ENCODE data around the gene ZNF277.

Gene ZNF277

GRCh38 chr7:112184455-112184854, 22.0 kb upstream of the ZNF277 start:
- DNase-seq (ENCODE audit: low read depth in 2 of 2): no peak

DNA sequence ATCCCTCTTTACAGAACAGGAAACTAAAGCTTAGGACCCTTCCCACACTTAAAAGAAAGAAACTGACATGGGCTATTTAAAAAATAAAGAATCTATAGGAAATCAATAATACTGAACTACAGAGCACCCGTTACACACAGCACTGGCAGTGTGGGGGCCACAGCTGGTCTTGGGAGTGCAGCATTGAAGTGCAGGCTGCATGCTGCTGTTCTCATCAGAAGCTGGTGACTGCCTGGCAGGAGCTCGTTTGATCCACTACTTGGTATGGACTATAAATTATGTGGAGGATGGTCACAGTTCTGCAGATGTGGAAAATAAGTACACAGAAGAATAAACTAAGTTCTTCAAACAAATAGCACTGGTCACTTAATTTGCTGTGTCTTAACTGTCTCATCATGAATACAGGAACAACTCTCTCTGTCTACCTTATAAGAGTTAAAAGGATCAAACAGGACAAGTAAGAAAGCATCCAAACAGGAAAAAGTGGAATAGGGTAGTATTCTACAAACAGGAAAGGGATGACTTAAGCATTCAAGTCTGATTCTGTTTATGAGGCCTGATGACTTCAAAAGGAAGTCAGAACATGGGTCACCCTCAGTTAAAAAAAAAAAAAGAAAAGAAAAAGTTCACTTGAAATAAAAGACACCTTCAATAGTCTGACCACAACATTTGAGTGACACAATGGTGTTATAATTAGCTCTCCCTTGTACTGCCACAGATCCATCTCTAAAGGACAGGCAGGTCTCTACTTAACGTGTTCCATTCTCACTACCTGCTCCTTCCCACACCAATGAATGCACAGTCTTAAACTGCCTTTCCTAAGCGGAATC, 21.3 kb upstream of the ZNF277 start:
- DNase-seq (ENCODE audit: low read depth in 2 of 2): no peak

GRCh38 chr7:112186300-112186699, 20.2 kb upstream of the ZNF277 start:
- no peak for DNase-seq (ENCODE audit: low read depth in 2 of 2)

- no peak for DNase-seq (ENCODE audit: low read depth in 2 of 2)
Measured at GRCh38 chr7:112188257-112188656, 18.2 kb upstream of the ZNF277 start.

DNA sequence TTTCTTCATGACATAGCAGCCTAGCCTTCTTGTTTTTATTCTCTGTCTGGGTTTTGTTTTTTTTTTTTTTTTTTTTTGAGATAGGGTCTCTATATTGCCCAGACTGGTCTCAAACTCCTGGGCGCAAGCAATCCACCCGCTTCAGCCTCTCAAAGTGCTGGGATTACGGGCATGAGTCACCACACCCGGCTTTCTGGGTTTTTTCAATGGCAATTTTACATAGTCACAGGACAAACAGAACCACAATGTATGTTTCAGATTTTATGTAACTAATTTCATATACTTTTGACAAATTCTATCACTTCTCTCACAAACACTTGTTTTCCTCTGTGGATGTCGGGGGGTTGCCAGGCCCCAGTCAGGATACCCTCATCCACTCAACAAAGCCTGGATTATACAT, 16.8 kb upstream of the ZNF277 start:
- no peak for DNase-seq (ENCODE audit: low read depth in 2 of 2)

DNA sequence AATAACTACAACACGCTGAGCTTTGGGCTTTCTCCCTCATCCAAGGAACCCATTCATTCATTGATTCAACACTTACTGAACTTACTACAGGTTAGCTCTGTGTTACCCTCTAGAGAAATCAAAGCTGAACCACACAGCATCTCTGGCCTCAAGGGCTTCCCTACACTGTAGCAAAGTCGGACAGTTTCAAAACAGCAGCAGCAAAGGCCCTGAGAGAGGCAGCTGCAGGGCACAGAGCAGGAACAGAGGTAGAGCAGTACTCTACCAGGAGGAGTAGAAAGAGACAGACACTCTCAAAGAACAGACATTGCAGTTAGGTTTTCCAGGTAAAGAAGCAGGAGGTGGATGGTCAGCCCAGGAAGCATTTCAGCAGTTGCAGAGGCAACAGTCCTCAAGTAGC, 16.4 kb upstream of the ZNF277 start:
- no peak for DNase-seq (ENCODE audit: low read depth in 2 of 2)

DNA sequence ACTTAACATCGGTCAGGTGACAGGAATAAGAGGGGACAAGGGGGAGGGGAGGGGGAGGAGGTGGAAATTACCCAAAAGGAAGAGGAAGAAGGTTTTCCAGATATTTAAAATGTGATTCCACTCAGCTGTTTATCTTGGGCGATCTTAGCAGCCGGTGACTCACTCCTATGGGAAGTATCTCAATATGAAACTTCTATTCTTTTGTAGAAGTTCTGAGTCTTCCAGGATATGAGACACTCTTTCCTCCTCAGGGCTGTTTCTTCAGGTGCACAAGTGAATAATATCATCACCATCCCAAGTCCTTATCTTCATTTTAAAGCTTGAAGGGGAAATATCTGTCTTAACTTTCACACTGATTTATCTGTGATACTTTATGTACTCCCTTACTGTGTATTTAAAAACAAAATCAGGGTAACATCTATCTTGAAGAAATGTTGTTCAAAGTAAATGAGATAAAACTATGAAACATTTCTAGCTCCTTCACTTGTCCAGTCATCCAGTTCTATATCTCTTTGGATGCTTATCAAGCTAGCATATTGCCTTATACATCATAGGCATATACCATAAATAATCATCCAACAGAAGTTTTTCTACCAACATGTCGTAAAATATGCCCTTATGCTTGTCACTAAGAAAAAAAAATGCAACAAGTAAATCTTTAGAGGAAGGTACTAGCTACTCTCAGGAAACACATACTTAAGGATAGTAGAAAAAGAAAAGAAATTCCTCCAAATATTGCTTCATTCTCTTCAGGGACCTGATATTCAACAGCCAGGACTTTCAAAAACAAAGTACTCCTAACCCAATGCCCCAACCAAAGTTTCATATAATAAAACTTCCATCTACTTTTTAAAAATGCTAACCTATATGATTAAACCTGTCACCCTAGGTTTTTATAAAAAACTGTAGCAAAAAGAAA, 14.0 kb upstream of the ZNF277 start:
- no peak for DNase-seq (ENCODE audit: low read depth in 2 of 2)

GRCh38 chr7:112193915-112194502, 12.5 kb upstream of the ZNF277 start:
- no peak for DNase-seq (ENCODE audit: low read depth in 2 of 2)

DNA sequence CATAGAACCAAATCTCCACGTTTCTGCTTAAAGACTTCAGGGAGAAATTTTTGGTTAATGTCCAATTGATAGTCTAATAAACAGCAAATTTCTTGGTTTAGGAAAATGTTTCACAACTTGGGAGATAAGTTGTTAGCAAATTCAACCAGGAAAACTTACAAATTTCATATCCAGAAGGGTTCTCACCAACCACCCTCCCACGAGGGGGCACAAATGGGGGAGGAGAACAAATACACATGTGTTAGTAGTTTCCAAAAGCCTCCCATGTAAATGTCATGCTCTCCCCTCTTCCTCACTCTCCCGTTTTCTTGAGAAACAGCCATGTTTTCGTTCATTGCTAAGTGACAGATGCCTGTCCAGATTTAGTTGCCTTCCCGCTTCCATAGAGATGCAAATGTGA, 10.8 kb upstream of the ZNF277 start:
- no peak for DNase-seq (ENCODE audit: low read depth in 2 of 2)

GRCh38 chr7:112197322-112197721, 9.2 kb upstream of the ZNF277 start:
- no peak for DNase-seq (ENCODE audit: low read depth in 2 of 2)

GRCh38 chr7:112199035-112199655, 7.3 kb upstream of the ZNF277 start:
- DNase-seq (ENCODE audit: low read depth in 2 of 2): no peak

GRCh38 chr7:112199672-112200071, 6.8 kb upstream of the ZNF277 start:
- no peak for DNase-seq (ENCODE audit: low read depth in 2 of 2)

DNA sequence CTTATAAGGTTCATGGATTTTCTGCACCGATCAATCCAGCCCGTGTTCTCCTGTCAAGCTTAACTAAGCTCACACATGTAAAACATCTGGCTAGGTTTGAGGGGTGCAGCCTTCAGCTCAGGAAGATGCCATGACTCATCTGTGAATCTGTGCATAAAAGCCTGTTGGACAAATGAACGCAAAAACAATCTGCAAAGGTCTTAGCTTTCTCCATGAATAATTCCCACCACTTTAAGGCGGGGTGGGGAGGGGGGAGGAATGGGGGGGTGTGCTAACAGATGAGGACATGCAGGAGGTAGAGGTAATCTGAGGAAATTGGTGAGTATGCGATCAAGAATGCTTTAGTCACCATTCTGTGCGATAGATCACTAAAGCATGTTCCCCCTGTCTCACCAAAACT, 5.1 kb upstream of the ZNF277 start:
- no peak for DNase-seq (ENCODE audit: low read depth in 2 of 2)

GRCh38 chr7:112201839-112202238, 4.7 kb upstream of the ZNF277 start:
- no peak for DNase-seq (ENCODE audit: low read depth in 2 of 2)

- no peak for DNase-seq (ENCODE audit: low read depth in 2 of 2)
Measured at GRCh38 chr7:112202816-112203215, 3.7 kb upstream of the ZNF277 start.

DNA sequence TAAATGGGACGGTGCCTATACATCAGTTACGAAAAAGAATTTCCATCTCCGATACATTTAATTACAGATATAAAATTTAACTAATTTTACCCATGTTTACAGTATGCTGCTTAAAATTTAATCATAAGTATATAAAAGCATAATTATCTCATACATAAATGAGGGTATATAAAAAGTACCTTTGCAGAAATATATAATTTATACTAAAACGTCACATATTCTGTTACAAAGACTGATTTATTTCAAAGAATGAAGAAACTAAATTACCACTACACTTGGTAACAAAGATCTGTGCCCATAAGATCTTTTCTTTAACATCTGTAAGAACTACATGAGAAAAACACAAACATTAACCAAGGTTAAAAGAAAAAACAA, 3.1 kb upstream of the ZNF277 start:
- no peak for DNase-seq (ENCODE audit: low read depth in 2 of 2)

GRCh38 chr7:112204499-112205342, 1.8 kb upstream of the ZNF277 start:
- no peak for DNase-seq (ENCODE audit: low read depth in 2 of 2)

- DNase-seq (ENCODE audit: low read depth in 2 of 2): peak; percentile 9 to 15
Measured at GRCh38 chr7:112205343-112206237, 905 bp upstream of the ZNF277 start.

- DNase-seq (ENCODE audit: low read depth in 2 of 2): no peak
Measured at GRCh38 chr7:112206991-112207592, 597 bp downstream of the ZNF277 start.

- no peak for DNase-seq (ENCODE audit: low read depth in 2 of 2)
Measured at GRCh38 chr7:112207765-112208164, 1.3 kb downstream of the ZNF277 start.

Data from stimulated activated CD4-positive, alpha-beta T cell treated with anti-CD3 and anti-CD28 coated beads, Interleukin-1b, Interleukin-23, amount 100 ng/mL, for 4 hours (primary cell).